DMS53 treated with DMSO at 0.1 percent for 48 hours (cell line): ENCODE measurements around the gene CIPC.

Experiments
- DNase-seq: peaks from one replicate; lab custom pipeline; 2025; ENCODE audit not compliant: unreplicated experiment; lab: John Stamatoyannopoulos, UW

Gene CIPC, protein sequence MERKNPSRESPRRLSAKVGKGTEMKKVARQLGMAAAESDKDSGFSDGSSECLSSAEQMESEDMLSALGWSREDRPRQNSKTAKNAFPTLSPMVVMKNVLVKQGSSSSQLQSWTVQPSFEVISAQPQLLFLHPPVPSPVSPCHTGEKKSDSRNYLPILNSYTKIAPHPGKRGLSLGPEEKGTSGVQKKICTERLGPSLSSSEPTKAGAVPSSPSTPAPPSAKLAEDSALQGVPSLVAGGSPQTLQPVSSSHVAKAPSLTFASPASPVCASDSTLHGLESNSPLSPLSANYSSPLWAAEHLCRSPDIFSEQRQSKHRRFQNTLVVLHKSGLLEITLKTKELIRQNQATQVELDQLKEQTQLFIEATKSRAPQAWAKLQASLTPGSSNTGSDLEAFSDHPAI

DNA sequence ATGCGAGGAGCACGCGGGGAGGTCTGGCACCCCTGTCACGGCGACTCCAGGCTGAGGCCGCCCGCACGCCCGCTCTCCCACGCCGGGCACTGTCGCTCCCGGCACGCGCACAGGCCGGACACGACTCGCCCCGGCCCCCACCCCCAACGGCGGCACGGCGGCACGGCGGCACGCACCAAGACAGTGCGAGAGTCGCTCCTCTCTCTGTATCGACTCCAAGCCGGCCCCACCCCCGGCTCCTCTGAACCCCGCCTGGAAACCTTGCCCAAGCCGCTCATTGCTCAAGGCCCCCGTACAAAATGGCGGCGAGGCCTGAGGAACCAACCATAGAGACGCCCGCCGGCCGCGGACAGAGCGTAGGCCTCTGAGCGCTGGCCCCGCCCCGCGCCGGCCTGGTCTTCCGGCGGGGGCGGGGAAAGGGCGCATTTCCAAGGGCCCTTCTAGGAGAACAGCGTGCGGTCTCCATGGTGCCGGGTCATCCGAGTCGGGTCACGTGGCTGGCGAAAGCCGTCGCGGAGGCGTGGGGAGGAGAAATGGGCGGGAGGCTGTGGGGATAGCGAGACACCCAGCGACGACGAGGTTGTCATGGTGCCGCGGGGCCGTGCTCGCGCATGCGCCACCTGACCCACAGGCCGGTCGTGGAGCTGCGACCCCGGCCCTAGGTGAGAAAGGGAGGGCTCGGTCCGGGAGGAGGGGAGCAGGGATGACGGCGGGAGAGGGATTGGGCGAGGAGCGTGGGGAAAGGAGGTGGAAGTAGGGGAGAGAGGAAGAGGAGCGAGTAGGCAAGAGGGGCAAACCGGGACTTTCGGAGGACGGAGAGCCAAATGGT is at the start of gene CIPC:
CIPC (plus strand) TSS at position 559 of the 829 bp plus-strand sequence. CDS start 7,451 bp downstream, outside the sequence.
- peak; percentile 90 for DNase-seq

DNA sequence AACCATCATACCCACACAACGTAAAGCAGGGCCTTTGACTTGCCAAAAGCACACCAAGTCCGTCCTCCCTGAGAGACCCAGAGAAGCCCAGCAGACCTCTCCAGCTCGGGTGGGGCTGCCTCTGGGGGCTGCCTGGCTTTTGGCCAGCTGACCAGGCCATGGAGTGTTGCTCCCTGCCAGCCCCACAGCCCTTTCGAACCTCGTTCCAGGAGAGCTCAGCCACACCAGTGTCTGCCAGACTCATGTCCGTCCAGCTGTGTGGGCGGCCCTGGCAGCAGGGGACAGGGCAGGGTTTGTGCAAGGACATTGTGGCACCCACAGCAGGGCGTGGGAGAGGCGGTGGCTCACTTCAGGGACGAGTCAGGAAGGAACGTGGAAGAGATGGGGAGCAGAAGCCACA is 46.9 kb upstream of the CIPC start:
- no peak for DNase-seq

DNA sequence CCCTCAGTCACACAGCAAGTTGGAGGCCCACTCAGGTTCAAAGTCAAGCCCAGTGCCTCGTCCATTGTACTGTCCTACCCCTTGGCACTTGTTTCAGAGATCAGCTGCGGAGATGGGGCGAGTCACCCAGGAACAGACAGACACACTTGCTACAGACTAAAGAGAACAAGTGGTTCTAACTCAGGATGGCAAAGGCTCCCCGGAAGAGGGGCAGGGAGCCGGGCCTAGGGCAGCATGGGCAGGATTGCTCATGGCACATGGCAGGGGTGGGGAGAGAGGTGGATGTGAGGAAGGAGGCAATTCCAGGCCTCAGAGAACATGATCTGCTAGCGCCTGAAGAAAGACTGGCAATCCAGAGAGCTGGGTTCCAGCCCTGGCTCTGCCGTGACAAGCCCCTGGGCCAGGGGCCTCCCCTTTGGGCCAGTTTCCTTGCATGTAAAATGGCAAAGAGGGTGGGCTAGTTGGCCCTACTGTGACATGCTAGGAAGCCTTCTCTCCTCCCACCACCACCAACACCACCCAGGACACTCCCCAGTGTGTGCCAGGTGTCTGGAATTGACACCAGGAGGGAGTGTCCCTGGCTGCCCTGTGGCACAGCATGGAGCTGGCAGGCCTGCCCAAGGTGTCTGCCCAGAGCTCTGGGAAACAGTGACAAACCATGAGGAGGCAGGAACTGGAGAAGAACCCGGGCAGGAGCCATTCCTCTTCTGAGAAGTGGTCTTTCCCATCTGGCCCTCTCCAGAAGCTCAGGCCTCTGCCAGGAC is 45.6 kb upstream of the CIPC start:
- DNase-seq = no peak

DNA sequence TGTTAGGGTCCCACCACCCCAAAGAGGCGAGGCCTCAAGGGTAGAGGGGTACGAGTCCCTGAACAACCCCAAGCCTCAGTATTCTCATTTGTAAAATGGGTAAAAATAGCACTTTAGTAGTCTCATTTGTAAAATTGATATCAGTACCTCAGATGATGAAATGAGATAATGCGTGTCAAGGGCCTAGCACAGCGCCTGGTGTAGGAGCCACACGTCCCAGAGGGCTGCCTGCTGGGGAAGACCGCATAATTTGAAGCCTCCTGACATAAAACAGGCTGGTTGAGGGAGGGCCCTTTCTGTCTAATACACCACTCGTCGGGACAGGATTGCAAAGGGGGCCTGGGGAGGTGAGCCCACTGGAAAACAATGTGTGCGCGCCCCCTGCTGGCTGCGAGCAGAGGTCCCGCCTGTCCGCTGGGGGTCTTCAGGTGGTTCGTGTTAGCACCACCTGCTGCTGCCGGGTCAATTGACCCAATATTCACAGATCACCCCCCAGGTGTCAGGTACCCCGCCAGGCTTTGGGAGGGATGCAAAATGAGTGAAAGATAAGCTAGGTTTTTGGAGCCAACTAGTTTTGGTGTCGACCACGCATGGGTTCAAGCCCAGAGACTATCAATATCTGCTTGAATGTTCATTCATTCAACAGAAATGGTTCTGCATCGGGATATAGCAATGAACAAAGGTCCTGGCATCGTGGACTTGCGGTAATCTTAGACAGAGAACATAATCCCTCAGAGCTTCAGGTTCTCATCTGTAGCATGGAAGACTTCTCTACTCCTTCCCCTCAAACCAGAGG is 44.8 kb upstream of the CIPC start:
- DNase-seq = no peak

DNA sequence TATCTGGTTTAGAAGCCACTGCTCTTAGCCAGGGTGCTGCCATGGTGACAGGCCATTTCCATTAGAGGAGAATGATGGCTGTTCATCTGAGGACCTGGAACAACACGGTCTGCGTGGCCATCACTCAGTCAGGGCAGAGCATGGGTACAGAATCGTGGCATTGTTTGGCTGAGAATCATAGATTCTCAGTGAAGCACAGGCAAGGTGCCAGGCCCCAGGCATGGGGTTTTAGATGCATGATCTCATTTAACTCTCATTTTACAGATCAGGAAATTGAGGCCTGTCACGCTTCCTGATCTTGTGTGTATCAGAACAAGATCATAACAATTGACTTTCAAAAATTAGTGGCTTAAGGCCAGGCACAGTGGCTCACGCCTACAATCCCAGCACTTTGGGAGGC is 42.8 kb upstream of the CIPC start:
- no peak for DNase-seq

DNA sequence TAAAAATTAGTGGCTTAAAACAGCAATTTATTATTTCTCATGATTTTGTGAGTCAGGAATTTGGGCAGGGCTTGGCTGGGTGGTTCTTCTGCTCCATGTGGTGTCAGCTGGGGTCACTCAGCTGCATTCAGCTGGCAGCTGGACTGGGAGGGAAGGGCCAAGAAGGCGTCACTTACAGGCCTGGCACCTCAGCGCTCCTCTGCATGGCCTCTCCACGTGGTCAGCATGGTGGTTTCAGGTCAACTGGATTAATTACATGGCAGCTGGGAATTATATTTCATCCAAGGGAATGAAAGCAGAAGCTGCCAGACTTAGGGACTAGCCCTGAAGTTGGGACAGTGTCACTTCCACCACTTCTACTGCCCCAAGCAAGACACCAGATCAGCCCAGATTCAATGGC is 42.1 kb upstream of the CIPC start:
- DNase-seq = no peak

DNA sequence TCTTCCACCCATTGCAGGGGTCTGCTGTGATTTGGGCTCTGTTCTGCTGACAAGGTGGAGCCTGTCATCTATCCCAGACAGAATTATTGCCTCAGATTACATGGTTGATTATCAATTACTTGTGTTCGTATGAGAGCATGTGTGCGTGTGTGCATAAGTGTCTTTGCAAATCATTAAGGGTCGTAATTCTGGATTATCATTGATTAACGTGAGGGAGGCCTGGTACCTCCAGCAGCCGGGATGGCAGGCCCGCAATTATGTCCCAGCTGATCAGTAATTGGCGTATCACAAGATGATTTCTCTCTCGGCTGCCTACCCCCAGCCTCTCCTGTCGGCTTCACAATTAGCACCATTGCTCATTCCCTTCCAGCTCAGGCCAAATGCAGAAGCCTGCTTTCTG is 39.9 kb upstream of the CIPC start:
- DNase-seq = no peak

DNA sequence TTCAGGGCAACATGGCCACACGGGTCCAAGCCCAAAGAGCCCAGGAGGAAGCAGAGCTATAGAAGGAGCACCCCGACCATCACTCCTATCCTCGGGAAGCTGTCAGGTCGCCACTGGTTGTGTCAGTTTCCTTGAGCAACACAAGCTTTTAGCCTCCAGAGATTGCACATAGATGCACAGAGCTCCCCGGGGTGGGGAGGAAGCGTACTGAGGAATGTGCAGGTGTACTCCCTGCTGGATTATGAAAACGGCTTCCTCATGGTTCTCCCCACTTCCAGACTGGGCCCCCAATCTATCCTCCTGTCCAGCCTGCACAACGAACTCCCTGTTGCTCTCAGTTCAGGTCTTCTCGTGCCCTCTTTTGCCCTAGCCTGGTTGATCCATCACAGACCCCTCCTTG is 39.3 kb upstream of the CIPC start:
- DNase-seq = no peak

DNA sequence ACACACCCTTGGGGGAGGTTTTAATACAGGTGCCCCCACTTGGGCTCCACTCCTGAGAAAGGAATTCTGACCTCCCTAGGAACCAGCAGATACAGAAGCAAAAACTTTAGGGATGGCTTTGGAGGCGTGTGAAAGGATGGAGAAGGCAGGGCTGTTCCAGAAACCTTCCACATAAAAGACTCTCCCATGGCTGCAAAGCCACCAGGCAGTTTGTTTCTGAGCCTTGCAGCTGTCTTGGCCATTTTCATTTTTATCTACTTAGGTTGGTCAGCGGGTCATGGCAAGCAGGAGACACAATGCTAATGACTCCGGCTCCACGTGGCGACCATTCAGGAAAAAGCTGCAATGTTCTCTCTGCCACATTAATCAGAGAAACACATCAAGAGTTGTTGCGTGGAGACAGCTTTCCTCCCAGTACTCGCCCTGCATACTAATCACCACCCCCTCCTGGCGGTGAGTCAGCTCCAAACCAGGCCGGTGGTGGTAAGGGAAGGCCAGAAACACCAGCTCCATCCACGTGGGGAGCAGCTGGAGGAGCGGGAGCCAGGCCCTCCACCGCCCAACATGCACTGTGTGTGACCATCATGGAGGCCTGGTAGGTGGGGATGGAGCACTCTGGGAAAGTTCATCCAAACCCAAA is 38.7 kb upstream of the CIPC start:
- DNase-seq = no peak

DNA sequence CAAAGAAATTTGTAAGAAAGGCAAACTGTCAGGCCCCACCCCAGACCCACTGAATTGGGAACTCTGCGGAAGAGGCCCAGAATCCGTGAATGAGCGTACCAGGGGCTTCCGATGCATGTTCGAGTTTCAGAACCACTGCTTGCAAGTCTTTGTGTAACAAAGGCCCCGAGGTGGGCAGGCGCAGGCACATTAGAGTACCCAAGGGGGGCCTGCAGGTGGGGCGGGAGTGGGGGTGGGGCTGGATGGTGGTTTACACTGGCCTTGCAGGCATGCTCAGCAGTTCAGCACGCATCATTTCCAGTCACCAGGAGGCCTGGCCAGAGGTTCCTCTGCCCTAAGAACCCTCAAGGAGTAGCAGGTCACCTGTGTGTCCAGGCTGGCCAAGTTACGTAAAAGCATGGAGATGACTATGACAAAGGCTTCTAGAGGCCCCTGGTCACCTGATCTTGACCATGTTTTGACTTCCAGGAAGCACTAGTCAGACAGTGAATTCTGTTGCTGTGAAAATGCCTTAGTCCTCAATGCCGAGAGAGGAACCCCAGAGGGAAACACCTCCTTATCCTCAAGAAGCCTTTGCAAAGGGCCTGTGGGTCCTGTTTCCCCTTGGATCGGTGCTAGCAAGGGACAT is 36.3 kb upstream of the CIPC start:
- DNase-seq = no peak

DNA sequence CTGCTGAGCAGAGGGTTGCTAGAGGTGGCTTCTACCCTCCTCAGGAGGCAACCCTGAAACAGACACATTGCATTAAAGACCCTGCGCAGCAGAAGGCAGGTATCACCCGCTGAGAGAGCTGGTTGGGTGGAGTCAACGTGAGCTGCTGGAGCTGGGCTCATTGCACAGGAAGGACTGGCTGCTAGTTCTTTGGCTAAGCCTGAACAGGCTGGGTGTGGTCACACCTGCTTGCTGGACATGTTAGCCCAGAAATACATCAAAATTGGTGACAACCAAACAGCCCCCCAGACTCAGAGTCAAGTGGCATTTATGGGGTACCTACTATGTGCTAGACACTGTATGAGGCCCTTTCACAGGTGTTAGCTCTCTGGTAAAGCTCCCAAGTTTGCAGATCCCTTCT is 35.8 kb upstream of the CIPC start:
- DNase-seq = no peak

DNA sequence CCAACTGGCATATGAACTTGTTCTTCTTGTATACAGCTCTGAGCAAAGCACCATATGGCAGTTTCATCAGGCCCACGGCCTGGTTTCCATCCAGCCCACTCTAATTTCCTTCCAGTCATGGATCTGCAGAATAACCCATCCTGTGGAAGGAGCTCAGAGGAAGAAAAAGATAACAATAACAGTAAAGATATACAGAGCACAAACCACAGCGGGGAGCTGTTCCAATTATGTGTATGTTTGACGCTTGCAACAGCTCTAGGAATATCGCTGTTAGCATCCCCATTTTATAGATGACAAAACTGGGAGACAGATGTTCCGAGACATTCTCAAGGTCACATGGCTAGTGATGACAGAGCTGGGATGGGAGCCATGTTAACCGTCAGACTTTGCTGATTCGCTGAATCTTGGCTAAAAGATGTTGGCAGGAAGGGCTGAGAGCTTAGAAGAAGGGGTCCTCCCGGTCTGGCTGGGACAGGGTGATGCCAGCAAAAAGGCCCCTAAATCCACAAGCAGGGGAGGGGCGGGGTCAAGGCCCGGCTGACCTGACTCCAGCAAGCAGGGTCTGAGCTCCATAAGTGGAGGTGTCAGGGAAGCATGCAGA is 34.4 kb upstream of the CIPC start:
- DNase-seq = no peak

DNA sequence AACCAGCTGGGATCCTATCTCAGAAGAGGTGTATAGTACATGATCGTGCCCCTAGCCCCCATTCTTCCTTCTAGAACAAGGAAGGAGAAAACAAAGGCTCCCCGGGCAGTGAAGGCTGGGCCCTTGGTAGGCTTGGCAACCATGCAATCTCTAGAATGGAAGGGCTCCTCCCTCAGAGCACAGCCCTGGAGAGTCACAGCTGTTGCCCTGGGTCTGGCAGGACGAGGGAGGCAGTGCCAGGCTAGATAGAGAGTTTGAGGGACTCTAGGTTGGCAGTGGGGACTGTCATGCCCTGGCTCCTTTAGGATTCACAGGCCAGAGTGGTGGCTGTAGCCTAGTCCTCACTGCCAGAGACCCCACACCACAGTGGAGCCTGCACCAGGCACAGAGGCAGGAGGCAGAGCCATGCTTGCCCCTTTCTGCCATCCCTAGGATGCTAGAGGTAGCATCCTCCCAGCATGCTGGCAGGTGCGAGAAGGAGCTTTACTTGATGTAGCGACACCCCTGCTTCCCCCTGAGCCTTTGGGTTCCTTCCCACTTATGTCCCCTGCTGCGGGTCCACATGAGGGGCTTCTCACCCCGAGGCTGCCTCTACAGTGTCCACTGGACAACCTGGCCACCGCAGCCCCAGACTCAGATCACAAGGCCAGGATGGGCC is 33.4 kb upstream of the CIPC start:
- DNase-seq = no peak

DNA sequence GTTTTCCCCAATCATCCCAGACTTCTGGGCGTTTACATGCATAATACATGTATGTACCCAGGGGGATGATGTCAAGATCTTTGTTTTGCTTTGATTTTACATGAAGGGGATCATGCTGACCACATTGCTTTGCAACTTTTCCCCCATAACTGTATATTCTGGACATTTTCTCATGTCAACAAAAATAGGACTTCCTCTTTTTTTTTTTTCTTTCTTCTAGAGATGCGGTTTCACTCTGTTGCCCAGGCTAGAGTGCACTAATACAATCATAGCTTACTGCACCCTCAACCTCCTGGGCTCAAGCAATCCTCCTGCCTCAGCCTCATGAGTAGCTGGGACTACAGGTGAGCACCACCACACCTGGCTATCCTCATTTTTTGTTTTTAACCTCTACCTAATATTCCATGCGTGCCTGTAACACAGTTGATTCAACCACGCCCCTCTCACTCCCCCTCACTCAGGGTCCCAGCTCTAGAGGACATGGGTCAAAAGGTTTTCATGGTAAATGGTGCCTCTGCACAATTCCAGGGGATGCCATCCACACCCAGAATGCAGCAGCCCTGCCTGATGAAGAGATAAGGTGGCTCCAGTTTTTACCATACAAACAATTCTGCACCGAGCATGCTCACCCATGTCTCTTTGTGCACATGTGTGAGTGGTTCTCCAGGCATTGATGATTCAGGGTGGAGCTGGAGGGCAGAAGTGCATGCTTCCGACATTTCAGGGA is 32.0 kb upstream of the CIPC start:
- DNase-seq = no peak

DNA sequence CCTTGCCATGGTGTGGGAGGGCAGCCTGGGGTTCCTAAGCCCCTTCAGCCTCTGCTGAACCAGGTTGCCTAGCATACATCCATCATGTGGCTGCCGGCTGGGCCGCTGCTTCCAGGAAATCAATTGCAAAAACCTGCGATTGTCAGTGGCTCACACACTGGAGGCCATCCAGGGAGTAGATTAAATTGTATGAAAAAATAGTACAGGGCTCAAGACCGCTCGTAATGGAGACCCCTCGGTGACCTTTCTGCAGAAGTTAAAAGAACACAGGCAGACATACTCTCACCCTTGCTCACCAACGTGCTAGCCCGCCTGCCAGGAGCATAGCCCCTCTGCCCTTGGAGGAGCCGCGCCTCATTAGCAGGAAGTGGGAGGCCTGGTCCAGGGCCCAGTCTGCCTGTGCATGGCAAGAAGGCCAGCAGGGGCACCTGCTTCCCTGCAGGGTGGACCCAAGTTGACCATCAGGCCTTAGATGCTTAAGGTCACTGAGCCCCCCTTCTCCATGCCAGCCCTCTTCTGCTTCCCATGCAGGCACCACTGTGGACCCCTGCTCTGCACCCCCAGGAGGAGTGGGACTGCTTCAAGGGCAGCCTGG is 31.4 kb upstream of the CIPC start:
- DNase-seq = no peak

DNA sequence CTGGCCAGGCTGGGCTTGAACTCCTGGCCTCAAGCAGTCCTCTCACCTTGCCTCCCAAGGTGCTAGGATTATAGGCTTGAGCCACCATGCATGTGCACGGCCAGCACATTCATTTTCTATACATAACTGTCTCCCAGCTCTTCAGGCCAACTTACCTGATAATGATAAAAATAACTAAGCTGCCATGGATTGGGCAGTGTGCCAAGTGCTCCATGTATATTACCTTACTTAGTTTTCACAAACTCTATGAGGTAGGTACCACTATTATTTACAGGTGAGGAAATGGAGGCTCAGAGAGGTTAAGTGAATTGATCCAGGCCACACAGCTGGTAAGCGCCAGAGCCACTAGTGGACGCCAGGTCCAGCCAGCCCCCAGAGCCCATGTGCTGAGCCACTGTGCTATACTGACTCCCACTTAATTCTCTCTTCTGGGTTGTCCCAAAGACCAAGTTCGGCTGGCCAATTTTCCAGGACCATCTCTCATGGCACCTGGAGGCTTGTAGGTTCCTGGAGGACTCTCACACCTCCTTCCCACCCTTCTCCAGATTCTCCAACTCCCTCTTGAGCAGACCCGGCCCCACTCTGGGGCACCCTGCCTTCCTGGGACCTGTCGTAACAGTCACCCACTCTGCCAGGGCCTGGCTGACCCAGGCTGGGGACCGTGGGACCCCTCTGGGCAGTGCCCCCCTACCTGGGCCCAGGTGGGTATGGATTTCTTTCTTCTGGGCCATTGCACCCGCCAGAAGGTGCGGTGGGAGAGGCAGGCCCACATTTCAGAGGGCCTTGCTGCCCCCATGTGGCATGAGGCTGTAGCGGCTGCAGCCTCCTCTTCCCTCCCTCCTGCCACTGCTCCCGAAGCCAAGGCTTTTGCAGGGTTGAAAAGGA is 30.2 kb upstream of the CIPC start:
- DNase-seq = peak; percentile 60
